ENCODE results near the gene CIB1.

DNA sequence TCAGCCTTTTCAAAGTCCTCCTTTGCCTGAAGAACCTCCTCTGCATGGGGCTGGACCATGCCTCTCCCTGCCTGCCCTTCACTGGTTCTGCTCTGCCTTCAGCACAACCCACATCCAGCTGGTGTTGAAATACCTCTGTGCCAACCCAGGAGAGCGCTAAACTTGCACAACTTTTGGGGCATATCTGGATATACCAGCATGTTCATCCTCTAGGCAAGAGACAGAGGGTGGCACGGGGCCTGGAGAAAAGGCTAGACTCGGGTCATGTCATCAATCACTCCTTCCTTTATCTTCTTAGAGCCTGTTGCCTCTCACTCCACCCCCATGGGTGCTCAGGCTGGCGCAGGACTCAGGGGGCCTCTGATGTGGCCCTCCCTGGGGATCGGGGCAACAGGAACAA, 27.9 kb downstream of the CIB1 start:
- no peak for TF ChIP-seq POLR2A (IDR thresholded peaks at IDR 0.05)
- TF ChIP-seq, protein P1, sequence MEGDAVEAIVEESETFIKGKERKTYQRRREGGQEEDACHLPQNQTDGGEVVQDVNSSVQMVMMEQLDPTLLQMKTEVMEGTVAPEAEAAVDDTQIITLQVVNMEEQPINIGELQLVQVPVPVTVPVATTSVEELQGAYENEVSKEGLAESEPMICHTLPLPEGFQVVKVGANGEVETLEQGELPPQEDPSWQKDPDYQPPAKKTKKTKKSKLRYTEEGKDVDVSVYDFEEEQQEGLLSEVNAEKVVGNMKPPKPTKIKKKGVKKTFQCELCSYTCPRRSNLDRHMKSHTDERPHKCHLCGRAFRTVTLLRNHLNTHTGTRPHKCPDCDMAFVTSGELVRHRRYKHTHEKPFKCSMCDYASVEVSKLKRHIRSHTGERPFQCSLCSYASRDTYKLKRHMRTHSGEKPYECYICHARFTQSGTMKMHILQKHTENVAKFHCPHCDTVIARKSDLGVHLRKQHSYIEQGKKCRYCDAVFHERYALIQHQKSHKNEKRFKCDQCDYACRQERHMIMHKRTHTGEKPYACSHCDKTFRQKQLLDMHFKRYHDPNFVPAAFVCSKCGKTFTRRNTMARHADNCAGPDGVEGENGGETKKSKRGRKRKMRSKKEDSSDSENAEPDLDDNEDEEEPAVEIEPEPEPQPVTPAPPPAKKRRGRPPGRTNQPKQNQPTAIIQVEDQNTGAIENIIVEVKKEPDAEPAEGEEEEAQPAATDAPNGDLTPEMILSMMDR (IDR thresholded peaks at IDR 0.05), result no peak

All from breast epithelium (tissue), 3 donors.